Measurements from ENCODE around the gene C1orf122. TPM values are rescaled to one million over a fixed set of nuclear protein-coding genes. Genes with fewer than 3 reads are reported as not detected.
"Not testable (repeated sequence)": the region's sequence is repeated elsewhere in the genome, so short reads cannot be mapped to it uniquely, and the experiment has no call there.

Gene C1orf122
- total RNA-seq = 18.9 and 21.2 TPM in 2 replicates

- intact Hi-C loops (cut with micrococcal nuclease) = loop anchor here (1.0 to 5.0 kb wide), 6 partner anchors 52 to 330 kb away; partner anchors contain the start of genes CDCA8, GNL2, MTF1 and SF3A3
Observed at GRCh38 chr1:37807555-37808368, at the start of gene C1orf122, which contains the start of gene YRDC. Gene C1orf122, plus strand, starts transcription at chr1:37807790. Its CDS starts 615 bp downstream, at chr1:37808405. Gene YRDC, minus strand, starts transcription at chr1:37808208. Its CDS starts 28 bp downstream, at chr1:37808180.

GRCh38 chr1:37759451-37759850 is 48.1 kb upstream of the C1orf122 start:
- intact Hi-C loops (cut with micrococcal nuclease) = no loop called here

- intact Hi-C loops (cut with micrococcal nuclease) = no loop called here
Observed at GRCh38 chr1:37761416-37762095, 46.0 kb upstream of the C1orf122 start.

- intact Hi-C loops (cut with micrococcal nuclease) = no loop called here
Observed at GRCh38 chr1:37762516-37762915, 45.1 kb upstream of the C1orf122 start.

GRCh38 chr1:37763791-37764413 is 43.7 kb upstream of the C1orf122 start:
- intact Hi-C loops (cut with micrococcal nuclease) = no loop called here

GRCh38 chr1:37764414-37764825 is 43.2 kb upstream of the C1orf122 start:
- intact Hi-C loops (cut with micrococcal nuclease) = no loop called here

GRCh38 chr1:37764888-37765441 is 42.6 kb upstream of the C1orf122 start, which contains the start of gene EPHA10:
Gene EPHA10, minus strand, starts transcription at chr1:37765120. Its CDS starts 54 bp downstream, at chr1:37765066.
- intact Hi-C loops (cut with micrococcal nuclease) = no loop called here

- intact Hi-C loops (cut with micrococcal nuclease) = no loop called here
Observed at GRCh38 chr1:37765916-37766664, 41.5 kb upstream of the C1orf122 start.

GRCh38 chr1:37767488-37767887 is 40.1 kb upstream of the C1orf122 start:
- intact Hi-C loops (cut with micrococcal nuclease) = no loop called here

- intact Hi-C loops (cut with micrococcal nuclease) = not testable (repeated sequence)
Observed at GRCh38 chr1:37771440-37771839, 36.1 kb upstream of the C1orf122 start.

GRCh38 chr1:37776946-37777516 is 30.6 kb upstream of the C1orf122 start:
- intact Hi-C loops (cut with micrococcal nuclease) = no loop called here

GRCh38 chr1:37778654-37779053 is 28.9 kb upstream of the C1orf122 start:
- intact Hi-C loops (cut with micrococcal nuclease) = no loop called here

GRCh38 chr1:37782491-37782890 is 25.1 kb upstream of the C1orf122 start:
- intact Hi-C loops (cut with micrococcal nuclease) = no loop called here

- intact Hi-C loops (cut with micrococcal nuclease) = no loop called here
Observed at GRCh38 chr1:37792943-37793686, 14.5 kb upstream of the C1orf122 start.

GRCh38 chr1:37793773-37794371 is 13.7 kb upstream of the C1orf122 start, which contains the start of gene MANEAL:
Gene MANEAL, plus strand, starts transcription at chr1:37793847. Its CDS starts 336 bp downstream, at chr1:37794183.
- intact Hi-C loops (cut with micrococcal nuclease) = no loop called here

- intact Hi-C loops (cut with micrococcal nuclease) = no loop called here
Observed at GRCh38 chr1:37794372-37795339, 12.9 kb upstream of the C1orf122 start.

- intact Hi-C loops (cut with micrococcal nuclease) = no loop called here
Observed at GRCh38 chr1:37795340-37796125, 12.1 kb upstream of the C1orf122 start.
